HG02973 (cell line): ENCODE measurements around the gene KRT37.
"Not testable (repeated sequence)": the region's sequence is repeated elsewhere in the genome, so short reads cannot be mapped to it uniquely, and the experiment has no call there.

Source experiments
- ATAC-seq: cut with Tn5 transposase; IDR thresholded peaks from one replicate; pipeline ENCODE4 v1.9.1; 2021; ENCODE audit warnings: moderate library complexity; ENCODE audit not compliant: unreplicated experiment

KRT37 gene

DNA sequence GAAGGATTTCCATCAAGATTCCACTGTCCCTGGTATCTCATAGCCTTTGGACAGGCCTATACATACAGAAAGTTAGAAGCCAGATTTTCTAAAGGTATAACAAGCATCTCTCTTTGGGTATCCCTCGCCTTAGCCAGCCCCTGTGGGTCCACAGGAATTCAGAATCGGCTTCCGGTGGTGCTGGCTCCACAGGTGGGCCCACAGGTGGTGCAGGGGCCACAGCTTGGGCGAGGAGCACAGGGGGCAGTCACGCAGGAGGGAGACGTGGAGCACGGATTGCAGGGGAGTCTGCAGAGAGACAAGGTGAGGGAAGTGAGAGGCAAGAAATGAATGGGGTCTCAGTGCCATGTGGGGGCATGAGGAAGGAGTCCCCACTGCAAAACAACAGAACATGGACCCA, 12.9 kb upstream of the KRT37 start:
- ATAC-seq, result no peak

DNA sequence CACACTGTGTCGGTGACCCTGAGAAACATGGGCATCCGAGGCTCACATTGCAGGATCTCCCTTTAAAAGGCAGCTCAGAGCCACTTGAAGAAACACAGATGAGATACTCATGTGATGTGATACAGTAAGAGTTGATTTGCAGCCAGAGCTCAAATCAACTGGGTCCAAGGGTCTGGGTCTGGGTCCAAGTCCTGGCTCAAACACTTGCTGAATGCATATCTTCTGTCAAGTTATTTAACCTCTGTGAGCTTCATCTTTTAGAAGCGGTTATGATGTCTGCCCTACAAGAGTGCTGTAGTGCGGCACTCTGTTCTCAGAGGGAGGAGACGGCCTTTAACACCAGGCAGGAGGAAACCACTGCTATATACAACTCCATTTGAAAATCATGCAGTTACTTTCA, 10.0 kb upstream of the KRT37 start:
- ATAC-seq, result no peak

DNA sequence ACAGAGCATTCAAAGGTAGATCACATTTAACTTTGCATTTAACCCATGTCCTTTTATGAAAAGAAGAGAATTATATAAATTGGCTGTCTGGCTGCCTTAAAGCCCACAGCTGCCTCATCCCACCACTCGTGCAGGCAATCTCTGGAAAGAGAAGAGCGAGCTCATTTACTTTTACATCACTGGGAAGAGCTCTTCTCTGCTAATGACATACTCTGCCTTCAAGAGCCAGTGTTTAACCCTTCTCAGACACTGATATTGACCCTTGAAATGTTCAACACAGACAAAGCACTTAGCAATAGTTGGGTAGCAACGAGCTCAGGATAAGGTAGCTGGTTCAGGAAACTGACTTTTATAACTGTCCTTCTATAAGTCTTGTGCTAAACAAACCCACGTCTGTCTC, 9.6 kb upstream of the KRT37 start:
- ATAC-seq, result no peak

DNA sequence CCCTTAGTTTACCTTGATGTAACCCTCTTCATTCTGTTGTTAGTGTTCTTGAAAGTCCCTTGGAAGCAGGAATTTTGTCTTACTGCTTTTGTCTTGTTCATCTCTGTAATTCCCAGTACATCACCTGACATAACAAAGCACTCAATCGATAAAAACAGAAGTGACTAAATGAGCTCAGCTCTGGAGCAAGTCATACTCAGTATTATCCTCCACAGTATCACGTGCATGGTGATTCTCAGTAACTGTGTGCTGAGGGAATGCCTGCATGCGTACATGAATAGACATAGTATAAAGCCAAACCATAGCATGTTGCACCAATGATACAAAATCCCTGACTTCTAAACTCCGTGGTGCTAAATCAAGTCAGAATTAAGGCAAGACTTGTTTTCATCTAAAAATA, 9.2 kb upstream of the KRT37 start:
- ATAC-seq, result no peak

DNA sequence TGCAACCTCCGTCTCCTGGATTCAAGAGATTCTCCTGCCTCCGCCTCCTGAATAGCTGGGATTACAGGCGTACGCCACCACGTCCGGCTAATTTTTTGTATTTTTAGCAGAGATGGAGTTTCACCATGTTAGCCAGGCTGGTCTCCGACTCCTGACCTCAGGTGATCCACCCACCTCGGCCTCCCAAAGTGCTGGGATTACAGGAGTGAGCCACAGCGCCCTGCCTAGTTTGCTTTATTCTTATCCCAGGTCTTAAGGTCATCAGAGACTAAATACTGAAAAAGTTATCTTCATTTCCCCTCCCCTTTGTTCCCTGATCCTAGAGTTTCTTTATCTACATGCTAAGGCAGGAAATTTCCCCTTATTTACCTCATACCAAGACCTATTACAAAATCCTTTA, 6.0 kb upstream of the KRT37 start:
- not testable (repeated sequence) for ATAC-seq

DNA sequence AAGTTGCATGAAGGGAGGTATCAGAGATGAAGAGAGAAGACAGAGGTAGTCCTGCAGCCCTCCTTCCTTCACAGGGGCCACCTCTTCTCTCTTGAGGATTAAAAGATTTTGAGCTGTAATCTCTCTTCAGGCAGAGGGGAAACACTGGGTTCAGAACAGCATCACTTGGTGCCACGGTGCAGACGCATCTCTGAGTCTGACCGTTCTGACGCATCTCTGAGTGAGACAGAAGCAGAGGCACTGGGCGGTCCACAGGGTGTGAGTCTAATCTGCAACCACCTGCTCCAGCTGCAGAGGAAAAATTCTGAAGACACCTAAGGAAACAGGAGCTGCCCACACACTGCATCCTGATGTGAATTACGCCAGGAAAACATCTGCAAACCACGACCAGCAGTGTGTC, 5.3 kb upstream of the KRT37 start:
- ATAC-seq, result no peak

DNA sequence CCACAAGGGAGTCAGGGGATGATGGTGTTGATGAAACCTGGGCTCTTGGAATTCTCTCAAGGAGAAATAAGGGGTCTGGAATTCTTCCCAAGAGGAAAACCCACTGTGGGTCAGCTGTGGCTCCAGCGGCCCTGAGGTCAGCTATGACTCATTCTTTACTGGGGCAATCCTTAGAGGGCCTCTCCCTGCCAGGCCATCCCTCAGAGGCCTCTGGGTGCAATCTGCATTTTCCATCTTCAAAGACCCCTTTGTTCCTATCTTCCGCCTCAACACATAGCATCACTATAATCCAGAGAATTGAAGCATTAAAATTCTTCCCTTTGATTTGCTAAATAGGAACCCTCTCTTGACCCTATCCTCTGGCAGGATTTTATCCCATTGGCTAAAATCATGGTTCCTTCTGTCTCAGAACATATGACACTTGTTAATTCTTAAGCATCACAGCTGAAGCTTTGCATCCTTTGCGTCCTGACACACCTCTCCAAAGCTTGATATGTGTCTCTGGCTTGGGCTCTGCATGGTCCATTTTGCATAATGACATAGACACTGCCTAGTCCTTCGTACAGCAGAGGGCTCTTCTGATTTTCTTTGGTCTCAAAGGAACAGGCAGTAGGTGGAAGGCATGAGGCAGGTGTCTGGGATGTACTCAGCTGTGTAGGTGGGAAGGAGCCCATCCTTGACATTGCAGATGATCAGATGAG, 4.4 kb upstream of the KRT37 start:
- no peak for ATAC-seq

DNA sequence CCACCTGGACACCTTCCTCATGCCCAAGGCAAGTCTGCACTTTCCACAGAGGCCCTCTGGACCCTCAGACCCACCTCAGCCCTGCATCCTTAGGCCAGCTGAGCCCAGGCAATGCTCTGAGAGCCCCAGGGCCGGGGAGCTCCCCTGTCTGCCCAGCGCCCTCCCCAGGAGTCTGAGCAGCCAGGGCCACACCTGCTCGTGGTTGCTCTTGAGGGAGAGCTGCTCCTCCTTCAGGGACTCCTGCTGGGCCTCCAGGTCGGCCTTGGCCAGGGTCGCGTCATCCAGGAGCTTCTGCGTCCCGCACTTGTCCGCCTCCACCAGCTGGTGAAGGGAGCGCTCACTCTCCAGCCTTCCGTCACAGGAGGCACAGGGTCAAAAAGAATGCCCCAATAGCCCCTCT, 1.8 kb downstream of the KRT37 start:
- not testable (repeated sequence) for ATAC-seq

DNA sequence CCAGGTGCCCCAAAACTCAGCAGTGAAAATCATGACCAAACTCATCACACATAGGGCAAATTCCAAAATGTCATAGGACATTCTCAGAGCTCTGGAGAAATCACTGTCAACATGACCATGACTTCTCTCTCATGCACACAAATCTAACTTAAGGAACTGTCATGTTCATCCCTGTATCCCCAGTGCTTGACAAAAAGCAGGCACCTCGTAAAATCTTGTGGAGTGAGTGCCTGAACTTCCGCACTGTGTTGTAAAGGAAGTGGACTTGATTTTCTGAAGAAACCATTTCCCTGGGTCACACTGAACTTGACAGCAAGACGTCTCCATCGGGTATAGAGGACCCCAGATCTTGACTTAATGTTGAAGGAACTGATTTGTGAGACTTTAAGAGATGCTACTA, 2.8 kb downstream of the KRT37 start:
- ATAC-seq, result no peak

DNA sequence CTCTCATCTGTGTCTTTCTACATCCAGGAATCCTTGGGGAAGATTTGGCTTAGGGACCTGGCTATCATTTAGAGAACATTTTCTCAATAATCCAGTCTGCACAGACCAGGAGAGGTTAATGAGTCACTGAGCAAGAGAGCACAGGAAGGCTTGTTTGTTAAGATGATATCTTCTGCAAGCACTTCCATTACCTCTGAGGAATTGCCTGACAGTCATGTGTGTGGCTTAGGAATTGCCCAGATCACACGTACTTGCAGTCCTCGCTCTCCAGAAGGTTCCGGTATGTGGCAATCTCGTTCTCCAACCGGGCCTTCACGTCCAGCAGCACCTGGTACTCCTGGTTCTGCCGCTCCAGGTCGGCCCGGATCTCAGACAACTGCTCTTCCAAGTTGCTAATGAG, 3.3 kb downstream of the KRT37 start:
- ATAC-seq, result no peak

DNA sequence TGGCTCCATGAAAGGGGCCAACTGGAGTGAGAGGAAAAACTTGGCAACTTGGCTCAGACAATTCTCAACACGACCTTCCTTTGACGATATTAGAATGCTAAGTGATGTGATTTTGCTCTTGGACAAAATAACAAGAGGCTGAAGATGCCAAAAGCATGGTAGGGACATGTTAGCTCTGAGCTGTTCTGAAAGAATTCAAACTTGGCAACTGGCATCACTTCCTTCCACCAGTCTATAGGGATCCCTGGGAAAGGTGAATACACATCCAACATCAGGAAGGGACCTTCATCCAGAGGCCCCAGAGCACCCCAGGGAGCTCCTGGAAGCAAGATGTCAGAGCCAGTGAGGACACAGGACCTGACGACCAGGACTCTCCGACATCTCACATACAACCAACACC, 4.3 kb downstream of the KRT37 start:
- no peak for ATAC-seq

DNA sequence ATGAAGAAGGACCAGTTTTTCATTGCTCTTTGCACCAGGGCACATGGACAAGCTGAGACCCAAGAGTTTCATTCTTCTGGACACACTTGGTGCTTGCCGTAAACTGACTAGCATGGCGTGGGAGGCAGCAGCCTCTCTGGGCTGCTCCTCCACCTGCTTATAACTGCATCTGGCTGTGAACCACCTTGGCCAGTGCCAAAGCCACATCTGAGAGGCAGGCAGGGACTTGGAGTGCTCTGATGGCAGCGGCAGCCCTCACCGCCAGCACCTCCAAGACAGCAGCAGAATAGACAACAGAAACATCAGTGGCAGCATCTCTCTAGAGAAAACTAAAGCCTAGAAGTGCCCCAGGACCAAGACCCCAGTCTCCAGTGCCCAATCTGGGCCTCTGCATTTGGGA, 4.7 kb downstream of the KRT37 start:
- no peak for ATAC-seq

DNA sequence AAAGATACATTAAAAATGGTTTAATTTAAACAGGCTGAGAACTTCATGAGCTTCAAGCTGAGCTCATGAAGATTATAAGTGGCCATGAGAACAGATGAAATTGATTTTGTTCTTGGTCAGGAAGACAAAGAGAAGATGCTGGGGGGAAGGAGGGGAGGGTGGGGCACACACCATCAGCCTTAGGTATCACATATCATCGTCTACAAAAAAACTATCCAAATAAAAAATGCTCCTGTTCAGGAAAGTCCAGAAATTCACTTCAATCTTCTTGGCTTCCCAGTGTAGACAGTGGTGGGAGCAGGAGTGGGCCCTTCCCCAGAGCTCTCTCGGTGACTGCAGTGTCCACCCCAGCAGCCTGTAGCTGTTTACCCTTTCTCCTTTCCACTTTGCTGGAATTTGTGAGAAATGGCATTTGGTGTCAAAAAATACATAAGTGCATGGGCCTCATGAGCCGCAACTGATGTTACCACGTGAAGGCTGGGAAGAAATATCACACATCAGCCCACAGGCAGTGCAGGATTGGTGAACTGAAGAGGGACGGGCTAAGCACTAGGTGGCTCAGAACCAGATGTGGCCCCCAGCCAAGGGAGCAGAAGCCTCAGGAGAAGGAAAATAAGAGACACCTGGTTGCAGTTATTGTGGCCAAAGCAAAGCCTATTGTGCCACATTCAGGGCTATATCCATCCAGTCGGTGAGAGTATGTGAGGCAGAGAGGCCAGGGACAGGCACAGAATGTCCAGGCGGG, 6.1 kb downstream of the KRT37 start:
- no peak for ATAC-seq

DNA sequence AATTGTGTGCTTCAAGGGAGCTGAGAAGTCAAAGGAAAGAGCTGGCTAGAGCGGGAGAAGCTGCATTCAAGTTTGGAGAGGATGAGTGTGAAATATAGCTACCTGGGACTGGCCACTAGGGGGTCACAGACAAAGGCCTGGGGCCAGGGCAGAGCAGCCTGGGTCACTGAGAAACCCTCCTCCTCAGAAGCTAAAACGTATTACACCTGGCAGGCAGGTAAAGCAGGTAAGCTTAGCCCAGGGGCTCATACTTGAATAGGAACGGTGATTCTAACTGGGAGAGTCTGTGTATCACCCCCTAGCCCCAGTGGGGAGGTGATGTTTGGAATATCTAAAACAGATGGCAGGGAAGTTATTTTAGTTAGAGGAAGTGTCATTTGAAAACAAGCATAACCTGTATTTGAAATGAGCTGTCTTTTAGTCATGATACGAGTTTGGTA, 6.8 kb downstream of the KRT37 start:
- ATAC-seq, result no peak

DNA sequence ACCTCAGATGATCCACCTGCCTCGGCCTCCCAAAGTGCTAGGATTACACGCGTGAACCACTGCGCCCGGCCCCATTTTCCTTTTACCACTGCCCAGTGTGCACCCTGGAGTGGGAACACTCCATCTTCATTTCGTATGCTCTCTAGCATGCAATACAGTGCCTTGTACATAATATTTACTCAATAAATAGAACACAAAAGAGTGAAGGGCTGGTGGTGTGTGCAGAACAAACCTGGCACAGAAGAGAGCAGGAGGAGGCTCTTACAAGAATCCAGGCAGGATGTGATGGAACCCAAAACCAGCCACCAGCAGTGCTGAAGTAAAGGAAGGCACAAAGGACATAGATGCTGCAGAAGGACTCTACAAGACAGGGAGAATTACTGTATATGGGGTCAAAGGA, 7.3 kb downstream of the KRT37 start:
- no peak for ATAC-seq

DNA sequence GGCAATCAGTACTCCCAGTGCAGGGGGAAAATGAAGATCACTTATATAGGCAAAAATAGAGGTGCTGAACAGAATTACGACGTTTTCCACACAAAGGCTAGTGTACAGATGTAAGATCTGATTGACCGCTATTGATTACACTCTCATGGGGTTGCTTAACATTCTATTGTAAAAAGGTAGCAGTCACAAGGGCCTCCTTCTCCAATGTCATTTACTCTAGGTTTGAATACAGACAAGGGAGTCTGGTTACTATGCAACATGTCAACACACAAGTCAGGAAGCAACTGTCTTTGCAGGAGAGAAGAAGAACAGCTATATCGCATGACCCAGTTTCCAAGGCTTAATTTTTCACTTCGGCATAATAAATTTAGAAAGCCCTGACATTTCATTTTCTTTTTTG, 7.9 kb downstream of the KRT37 start:
- ATAC-seq, result no peak

DNA sequence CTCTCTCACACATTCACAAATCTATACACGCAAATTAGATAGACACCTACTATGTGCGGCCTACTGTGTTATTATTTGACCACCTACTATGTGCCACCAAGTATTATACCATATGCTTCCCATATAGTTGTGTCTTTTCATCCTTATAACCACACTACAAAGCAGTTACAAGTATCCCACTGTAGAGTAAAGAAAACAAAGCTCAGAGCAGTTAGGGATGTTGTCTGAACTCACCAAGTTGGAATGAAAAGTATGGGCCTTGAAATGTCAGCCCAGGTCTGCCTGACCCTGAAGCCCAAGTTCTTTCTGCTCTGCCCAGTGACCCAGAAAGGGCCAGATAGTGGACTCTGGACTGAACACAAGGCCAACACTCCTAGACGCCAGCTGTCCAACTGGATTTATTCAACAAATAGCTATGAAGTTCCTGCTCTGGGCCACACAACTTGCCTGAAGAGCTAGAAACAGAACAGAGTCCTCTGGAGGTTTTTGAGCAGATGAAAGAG, 8.5 kb downstream of the KRT37 start:
- no peak for ATAC-seq

DNA sequence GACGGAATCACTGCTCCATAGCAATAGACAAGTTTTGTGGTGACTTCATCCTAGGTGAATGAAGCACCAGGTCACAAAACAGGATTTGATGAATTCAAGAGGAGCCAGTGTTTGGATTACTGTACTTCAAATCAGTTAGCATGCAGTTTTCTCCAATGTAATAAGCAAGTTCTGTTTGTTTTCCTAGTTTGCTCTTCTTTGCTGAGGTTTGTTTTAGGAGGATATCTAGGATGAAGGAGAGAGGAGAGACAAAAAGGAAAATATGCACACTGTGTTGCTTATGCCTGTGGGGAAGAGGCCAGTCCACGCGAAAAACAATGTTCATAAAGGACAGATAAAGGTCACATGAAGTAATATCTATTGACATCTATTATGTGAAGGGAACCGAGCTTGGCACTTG, 9.0 kb downstream of the KRT37 start:
- ATAC-seq, result no peak

DNA sequence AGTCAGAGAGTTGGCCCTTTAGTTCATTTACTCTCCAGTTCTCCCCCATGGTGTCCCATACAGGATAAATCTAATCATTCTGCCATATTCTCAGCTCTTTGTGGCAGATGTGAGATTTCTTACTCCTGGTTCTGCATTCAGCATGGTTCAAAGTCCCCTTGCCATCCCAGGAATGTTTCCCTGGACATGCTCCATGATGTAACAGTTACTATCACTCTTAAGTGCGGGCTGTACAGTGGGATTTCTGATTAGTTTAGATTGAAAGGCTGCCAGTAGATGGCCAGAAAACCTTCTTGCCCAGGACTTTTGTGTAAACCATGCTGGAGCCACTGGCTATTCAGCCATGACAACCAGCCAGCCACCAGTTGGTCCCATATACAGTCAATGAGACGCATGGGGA, 10.4 kb downstream of the KRT37 start:
- ATAC-seq, result no peak

DNA sequence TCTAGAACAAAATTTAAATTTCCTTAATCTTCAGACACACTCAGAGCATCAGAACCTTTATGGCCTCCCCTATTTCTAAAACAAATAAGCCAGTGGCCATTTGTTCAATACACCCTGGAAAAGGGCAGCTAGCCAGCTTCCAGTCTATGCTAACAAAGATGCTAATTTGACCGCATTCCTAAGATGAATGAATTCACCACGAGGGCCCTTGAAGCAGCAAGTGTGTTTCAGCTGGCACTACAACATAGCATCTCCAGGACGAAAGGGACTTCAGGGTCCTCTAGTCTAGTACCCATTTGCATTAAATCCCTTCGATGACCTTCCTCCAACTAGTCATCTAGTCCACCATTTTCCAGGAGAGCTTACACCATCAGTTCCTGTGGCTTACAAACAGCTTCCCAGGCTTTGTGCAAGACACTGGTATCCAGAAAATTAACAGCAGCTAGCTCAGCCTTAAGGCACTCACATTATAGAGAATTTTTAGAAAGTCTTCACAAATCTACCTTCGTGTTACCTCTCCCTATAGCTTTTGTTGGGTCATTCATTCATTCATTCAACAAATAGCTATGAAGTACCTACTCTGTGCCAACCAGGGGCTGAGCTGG, 10.9 kb downstream of the KRT37 start:
- ATAC-seq, result no peak

DNA sequence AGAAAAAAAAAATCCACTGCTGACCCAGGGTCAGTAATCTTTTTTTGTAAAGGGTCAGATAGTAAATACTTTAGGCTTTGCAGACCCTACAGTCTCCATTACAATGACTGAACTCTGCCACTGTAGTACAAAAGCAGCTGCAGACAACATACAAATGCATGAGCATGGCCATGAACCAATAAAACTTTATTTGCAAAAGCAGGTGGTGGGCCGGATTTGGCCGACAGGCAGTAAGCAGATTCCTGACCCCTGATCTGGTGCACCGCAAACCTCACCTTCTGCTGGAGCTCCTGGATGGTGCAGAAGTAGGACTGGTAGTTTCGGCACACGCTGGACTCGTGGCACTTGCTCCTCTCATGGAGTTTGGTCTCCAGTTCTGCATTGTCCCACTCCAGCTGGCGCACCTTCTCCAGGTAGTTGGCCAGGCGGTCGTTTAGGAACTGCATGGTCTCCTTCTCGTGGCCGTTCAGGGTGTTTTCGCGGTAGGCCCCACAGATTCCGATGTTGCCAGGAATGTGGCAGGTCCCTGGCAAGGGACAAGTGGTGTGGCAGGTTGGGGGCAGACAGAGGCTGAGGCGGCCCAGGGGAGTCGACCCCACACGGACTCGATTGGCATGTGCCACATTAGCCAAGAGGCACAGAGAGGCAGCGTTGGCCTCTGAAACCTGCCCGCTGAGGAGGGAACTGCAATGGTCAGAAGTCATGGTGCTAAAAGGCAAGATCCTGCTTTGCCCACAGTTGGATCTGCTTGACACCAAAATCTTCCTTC, 13.1 kb downstream of the KRT37 start:
- no peak for ATAC-seq
